H9 (cell line): Measurements from ENCODE around the gene STARD7. TPM values are rescaled to one million over a fixed set of nuclear protein-coding genes. Genes with fewer than 3 reads are reported as not detected.

ENCODE experiments used
- DNase-seq: peaks from one replicate; pipeline ENCODE4 v3.0.0-alpha.2; 2017
- H2AFZ ChIP-seq: one replicate; pipeline ENCODE4 v1.6.1; 2013; ENCODE audit warnings: mild to moderate bottlenecking, low read length, control low read depth, moderate library complexity
- H2AK5ac ChIP-seq: 2 replicates; pipeline ENCODE4 v1.6.1; 2013; ENCODE audit warnings: low read length, control low read depth, mixed read lengths; ENCODE audit not compliant: insufficient read length
- H2BK120ac ChIP-seq: one replicate; pipeline ENCODE4 v1.6.1; 2013; ENCODE audit warnings: low read depth, mild to moderate bottlenecking, low read length, control low read depth, inconsistent platforms; ENCODE audit not compliant: poor library complexity, severe bottlenecking
- H2BK12ac ChIP-seq: 2 replicates; pipeline ENCODE4 v1.6.1; 2013; ENCODE audit warnings: low read length, control low read depth, mixed read lengths, low read depth; ENCODE audit not compliant: insufficient read length
- H2BK15ac ChIP-seq: 2 replicates; pipeline ENCODE4 v1.6.1; 2013; ENCODE audit warnings: low read depth, low read length, control low read depth
- H2BK20ac ChIP-seq: one replicate; pipeline ENCODE4 v1.6.1; 2013; ENCODE audit warnings: low read depth, mild to moderate bottlenecking, low read length, control low read depth, inconsistent platforms; ENCODE audit not compliant: poor library complexity, severe bottlenecking
- H2BK5ac ChIP-seq: 2 replicates; pipeline ENCODE4 v1.6.1; 2013; ENCODE audit warnings: low read length, control low read depth, mixed read lengths; ENCODE audit not compliant: insufficient read length
- H3K14ac ChIP-seq: 2 replicates; pipeline ENCODE4 v1.6.1; 2013; ENCODE audit warnings: low read length, control low read depth; ENCODE audit not compliant: insufficient read depth
- H3K18ac ChIP-seq: 2 replicates; pipeline ENCODE4 v1.6.1; 2013; ENCODE audit warnings: low read depth, mild to moderate bottlenecking, mixed read lengths, low read length, control low read depth; ENCODE audit not compliant: insufficient read length
- H3K23ac ChIP-seq: 2 replicates; pipeline ENCODE4 v1.6.1; 2013; ENCODE audit warnings: low read length, control low read depth, mixed read lengths, low read depth; ENCODE audit not compliant: insufficient read length
- H3K23me2 ChIP-seq: 2 replicates; pipeline ENCODE4 v1.6.1; 2013; ENCODE audit warnings: low read depth, mild to moderate bottlenecking, mixed read lengths, low read length, control low read depth; ENCODE audit not compliant: insufficient read length, poor library complexity, severe bottlenecking
- H3K27ac ChIP-seq: 2 replicates; pipeline ENCODE4 v1.5.1; 2013; ENCODE audit warnings: low read length, control low read depth, mixed read lengths, low read depth; ENCODE audit not compliant: insufficient read length
- H3K27me3 ChIP-seq: 2 replicates; pipeline ENCODE4 v1.6.1; 2013; ENCODE audit warnings: low read length, control low read depth, inconsistent platforms; ENCODE audit not compliant: insufficient read depth
- H3K4ac ChIP-seq: 2 replicates; pipeline ENCODE4 v1.6.1; 2013; ENCODE audit warnings: low read depth, mild to moderate bottlenecking, control low read depth, inconsistent platforms, low read length, moderate library complexity
- H3K4me1 ChIP-seq: 2 replicates; pipeline ENCODE4 v1.6.1; 2013; ENCODE audit warnings: low read length, control low read depth, inconsistent platforms; ENCODE audit not compliant: insufficient read depth
- H3K4me2 ChIP-seq: 2 replicates; pipeline ENCODE4 v1.6.1; 2013; ENCODE audit warnings: low read length, control low read depth, mixed read lengths; ENCODE audit not compliant: insufficient read length, insufficient read depth
- H3K56ac ChIP-seq: 2 replicates; pipeline ENCODE4 v1.6.1; 2013; ENCODE audit warnings: low read depth, mild to moderate bottlenecking, mixed read lengths, low read length, control low read depth; ENCODE audit not compliant: insufficient read length
- H3K79me1 ChIP-seq: 2 replicates; pipeline ENCODE4 v1.6.1; 2013; ENCODE audit warnings: low read depth, mild to moderate bottlenecking, moderate library complexity, low read length, control low read depth, inconsistent platforms; ENCODE audit not compliant: insufficient read depth, poor library complexity, severe bottlenecking
- H3K79me2 ChIP-seq: 2 replicates; pipeline ENCODE4 v1.6.1; 2013; ENCODE audit warnings: low read length, control low read depth, inconsistent platforms; ENCODE audit not compliant: insufficient read depth
- H3K9ac ChIP-seq: 2 replicates; pipeline ENCODE4 v1.6.1; 2013; ENCODE audit warnings: low read length, control low read depth, mixed read lengths; ENCODE audit not compliant: insufficient read length; ENCODE audit errors: extremely low read depth
- H3K9me3 ChIP-seq: one replicate; pipeline ENCODE4 v1.6.1; 2013; ENCODE audit warnings: low read depth, low read length, inconsistent platforms; ENCODE audit not compliant: control insufficient read depth
- H3T11ph ChIP-seq: one replicate; pipeline ENCODE4 v1.6.1; 2013; ENCODE audit warnings: mild to moderate bottlenecking, low read length, control low read depth, inconsistent platforms
- H4K20me1 ChIP-seq: one replicate; pipeline ENCODE4 v1.6.1; 2013; ENCODE audit not compliant: control insufficient read depth, insufficient read length, insufficient read depth
- H4K5ac ChIP-seq: 2 replicates; pipeline ENCODE4 v1.6.1; 2013; ENCODE audit warnings: low read depth, mild to moderate bottlenecking, mixed read lengths, low read length, control low read depth; ENCODE audit not compliant: insufficient read length
- H4K8ac ChIP-seq: replicated peaks from 2 replicates; pipeline ENCODE4 v1.6.1; 2013; ENCODE audit warnings: low read length, control low read depth, mixed read lengths, low read depth; ENCODE audit not compliant: insufficient read length
- H4K91ac ChIP-seq: 2 replicates; pipeline ENCODE4 v1.6.1; 2013; ENCODE audit warnings: low read depth, mild to moderate bottlenecking, moderate library complexity, mixed read lengths, low read length, control low read depth; ENCODE audit not compliant: insufficient read length
- H3K27ac Mint-ChIP-seq, 3 experiments: 2 replicates in 2 of 3; 3 replicates in 1 of 3; pipeline ENCODE4 v1.8.0; 2020 to 2021; ENCODE audit warnings: mixed read lengths in 3 of 3, mild to moderate bottlenecking in 1 of 3, moderate library complexity in 1 of 3
- H3K27me3 Mint-ChIP-seq: 2 replicates; pipeline ENCODE4 v1.8.0; 2021; ENCODE audit warnings: low read depth, mild to moderate bottlenecking, moderate library complexity, mixed read lengths
- H3K36me3 Mint-ChIP-seq, 3 experiments: 2 replicates in 2 of 3; 3 replicates in 1 of 3; pipeline ENCODE4 v1.8.0; 2020 to 2021; ENCODE audit warnings: low read depth in 3 of 3, mixed read lengths in 3 of 3; ENCODE audit not compliant: insufficient read depth in 1 of 3
- H3K4me1 Mint-ChIP-seq, 2 experiments: 2 replicates each; pipeline ENCODE4 v1.8.0; 2020; ENCODE audit warnings: mixed read lengths in 2 of 2
- H3K4me3 Mint-ChIP-seq, 2 experiments: 2 replicates in 1 of 2; 3 replicates in 1 of 2; pipeline ENCODE4 v1.8.0; 2020 to 2021; ENCODE audit warnings: mild to moderate bottlenecking in 2 of 2, mixed read lengths in 2 of 2, moderate library complexity in 1 of 2
- H3K9me3 Mint-ChIP-seq, 2 experiments: 2 replicates in 1 of 2; 3 replicates in 1 of 2; pipeline ENCODE4 v1.8.0; 2020; ENCODE audit warnings: mild to moderate bottlenecking in 2 of 2, mixed read lengths in 2 of 2, moderate library complexity in 1 of 2
- WGBS: extraction: QIAGEN DNeasy Blood & Tissue Kit; methylation state at CpG from one replicate; pipeline ENCODE4 v1.1.7; 2013; ENCODE audit warnings: missing lambda C conversion rate, low lambda C conversion rate, mixed read lengths; ENCODE audit not compliant: insufficient read length; ENCODE audit errors: extremely low coverage; 5-methylcytosine and 5-hydroxymethylcytosine counted together
- total RNA-seq: library from RNA; stranded (reverse); gene quantifications from 2 replicates; pipeline ENCODE4 v1.2.1, GENCODE V29; 2021
- TF ChIP-seq, protein P1 (sequence below): fragments of 200-600 bp; sonication (generic); conservative IDR thresholded peaks from 3 replicates; pipeline ENCODE4 v1.8.0; 2021; ENCODE audit warnings: antibody characterized with exemption, mild to moderate bottlenecking

The STARD7 gene
- total RNA-seq, 1 experiment from 2014 or later, result 212 TPM

DNA sequence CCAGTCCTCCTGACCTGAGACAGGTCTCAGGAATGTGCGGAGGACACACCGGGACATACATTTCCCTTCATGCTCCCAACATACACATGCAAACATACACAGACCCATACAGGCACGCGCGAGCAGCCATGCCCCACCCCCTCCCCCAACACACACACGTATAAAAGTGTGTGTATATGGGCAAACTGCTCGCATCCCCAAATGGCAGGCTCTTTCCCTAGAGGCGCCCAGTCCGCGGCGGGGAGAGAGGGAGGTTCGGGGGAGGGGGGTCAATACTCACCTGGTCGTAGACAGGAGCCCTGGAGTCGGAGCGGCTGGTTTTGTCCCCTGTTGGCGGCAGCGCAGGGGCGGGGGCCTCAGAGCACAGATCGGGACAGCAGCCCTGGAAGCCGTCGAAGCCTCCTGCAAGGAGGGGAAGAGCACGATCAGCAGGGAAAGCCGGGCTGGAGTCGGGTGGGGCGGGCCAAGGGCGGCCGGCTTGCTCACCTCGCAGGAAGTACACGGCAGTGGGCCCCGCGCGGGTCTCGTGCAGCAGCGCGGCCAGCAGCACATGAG is 64.1 kb downstream of the STARD7 start:
- WGBS, result no CpG with 5 or more reads among the region's 35 CpGs
- Histone ChIP-seq H3K27me3 (no peaks in the 10 kb centered on the region; the same call in 1 of the 2 replicates), H3K4ac (no peak overlapping the region), H3K79me1 (no peaks in the 10 kb centered on the region), H3K79me2 (no peaks in the 10 kb centered on the region), H2BK5ac (no peak overlapping the region), H2BK15ac (no peak overlapping the region), H2BK20ac (no peak overlapping the region), H3K9me3 (no peaks in the 10 kb centered on the region), H3K18ac (peak overlapping the region; percentile 52), H4K8ac (no peak overlapping the region), H2BK120ac (no peak overlapping the region), H3K23ac (no peak overlapping the region), H2BK12ac (no peak overlapping the region), H4K20me1 (no peaks in the 10 kb centered on the region), H3K56ac (no peak overlapping the region), H3K27ac (no peak overlapping the region), H3K23me2 (peaks cover 6% of the 10 kb centered on the region), H4K5ac (no peak overlapping the region), H3T11ph (no peak overlapping the region), H2AK5ac (no peak overlapping the region), H4K91ac (no peak overlapping the region), H3K4me2 (peak overlapping the region; percentile 45), H3K14ac (peak overlapping the region; percentile 86), H2AFZ (no peak overlapping the region), H3K9ac (no peak overlapping the region), H3K4me1 (no peaks in the 10 kb centered on the region; the same call in 1 of the 2 replicates)
- Mint-ChIP-seq H3K27ac (no peak overlapping the region; a peak in 1 of 7 replicates), H3K9me3 (no peaks in the 10 kb centered on the region), H3K4me3 (peak overlapping the region; percentile 83 to 88), H3K27me3 (peaks cover 40% of the 10 kb centered on the region), H3K36me3 (peaks cover 0 to 18% (median 0%) of the 10 kb centered on the region in 3 experiments; a peak in 2 of 7 replicates), H3K4me1 (peaks cover 20 to 41% of the 10 kb centered on the region in 2 experiments)
- TF ChIP-seq, protein P1, sequence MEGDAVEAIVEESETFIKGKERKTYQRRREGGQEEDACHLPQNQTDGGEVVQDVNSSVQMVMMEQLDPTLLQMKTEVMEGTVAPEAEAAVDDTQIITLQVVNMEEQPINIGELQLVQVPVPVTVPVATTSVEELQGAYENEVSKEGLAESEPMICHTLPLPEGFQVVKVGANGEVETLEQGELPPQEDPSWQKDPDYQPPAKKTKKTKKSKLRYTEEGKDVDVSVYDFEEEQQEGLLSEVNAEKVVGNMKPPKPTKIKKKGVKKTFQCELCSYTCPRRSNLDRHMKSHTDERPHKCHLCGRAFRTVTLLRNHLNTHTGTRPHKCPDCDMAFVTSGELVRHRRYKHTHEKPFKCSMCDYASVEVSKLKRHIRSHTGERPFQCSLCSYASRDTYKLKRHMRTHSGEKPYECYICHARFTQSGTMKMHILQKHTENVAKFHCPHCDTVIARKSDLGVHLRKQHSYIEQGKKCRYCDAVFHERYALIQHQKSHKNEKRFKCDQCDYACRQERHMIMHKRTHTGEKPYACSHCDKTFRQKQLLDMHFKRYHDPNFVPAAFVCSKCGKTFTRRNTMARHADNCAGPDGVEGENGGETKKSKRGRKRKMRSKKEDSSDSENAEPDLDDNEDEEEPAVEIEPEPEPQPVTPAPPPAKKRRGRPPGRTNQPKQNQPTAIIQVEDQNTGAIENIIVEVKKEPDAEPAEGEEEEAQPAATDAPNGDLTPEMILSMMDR, result no peak
- peak; percentile 52 for DNase-seq
